OCI-LY7 (cell line): ENCODE results near the gene PHYKPL. TPM values are rescaled to one million over a fixed set of nuclear protein-coding genes. Genes with fewer than 3 reads are reported as not detected.

Source experiments
- BruUV-seq: library from RNA; stranded (reverse); fragments of 400-500 nt; replicated peaks from 2 replicates; lab custom pipeline; 2021; lab: Mats Ljungman, UMichigan
- CTCF ChIA-PET: fragments of 300-600 bp; sonication (Branson Sonifier 250); formaldehyde crosslinking; loops from one replicate; lab custom pipeline; 2022; ENCODE audit warnings: antibody characterized with exemption; ENCODE audit not compliant: unreplicated experiment; lab: Charles Lee
- POLR2A ChIA-PET: fragments of 300-600 bp; sonication (Branson Sonifier 250); formaldehyde crosslinking; loops from one replicate; lab custom pipeline; 2022; ENCODE audit warnings: antibody characterized with exemption; lab: Charles Lee
- DNase-seq: peaks from one replicate; pipeline ENCODE4 v3.0.0-alpha.2; 2015; ENCODE audit warnings: low spot score
- H2AFZ ChIP-seq: fragments of 200-600 bp; sonication (generic), shearing (Covaris generic); 2 replicates; pipeline ENCODE4 v1.6.1; 2014; ENCODE audit warnings: mild to moderate bottlenecking, antibody characterized with exemption, low read length, moderate library complexity
- H3K27ac ChIP-seq: fragments of 200-600 bp; sonication (generic); 2 replicates; pipeline ENCODE4 v1.5.1; 2014; ENCODE audit warnings: mixed run types, low read depth, mild to moderate bottlenecking, moderate library complexity, low read length, inconsistent platforms; ENCODE audit not compliant: poor library complexity, severe bottlenecking
- H3K36me3 ChIP-seq: fragments of 200-600 bp; sonication (generic); 2 replicates; pipeline ENCODE4 v1.6.1; 2014; ENCODE audit warnings: mild to moderate bottlenecking, antibody characterized with exemption, low read length, moderate library complexity, mixed read lengths; ENCODE audit not compliant: insufficient read depth
- H3K4me1 ChIP-seq: fragments of 200-600 bp; sonication (generic); 2 replicates; pipeline ENCODE4 v1.5.1; 2014; ENCODE audit warnings: mild to moderate bottlenecking, low read length; ENCODE audit not compliant: insufficient read depth, poor library complexity, severe bottlenecking
- H3K4me2 ChIP-seq: fragments of 200-600 bp; sonication (generic); 2 replicates; pipeline ENCODE4 v1.6.1; 2014; ENCODE audit warnings: mild to moderate bottlenecking, low read length
- H3K4me3 ChIP-seq: fragments of 200-600 bp; sonication (generic); 2 replicates; pipeline ENCODE4 v1.5.1; 2014; ENCODE audit warnings: mild to moderate bottlenecking, low read depth, low read length; ENCODE audit not compliant: poor library complexity, severe bottlenecking
- H3K79me2 ChIP-seq: fragments of 200-600 bp; sonication (generic); 2 replicates; pipeline ENCODE4 v1.6.1; 2016; ENCODE audit warnings: low read depth, mild to moderate bottlenecking, low read length, moderate library complexity, mixed read lengths; ENCODE audit not compliant: insufficient read depth
- H3K9me2 ChIP-seq: fragments of 200-600 bp; sonication (generic); 2 replicates; pipeline ENCODE4 v1.6.1; 2016; ENCODE audit warnings: mild to moderate bottlenecking, low read length, mixed read lengths; ENCODE audit not compliant: insufficient read depth
- H3K9me3 ChIP-seq: fragments of 200-600 bp; sonication (generic); 2 replicates; pipeline ENCODE4 v1.6.1; 2014; ENCODE audit warnings: mild to moderate bottlenecking, mixed run types, low read length, mixed read lengths
- H4K20me1 ChIP-seq: fragments of 200-600 bp; sonication (generic); 2 replicates; pipeline ENCODE4 v1.6.1; 2014; ENCODE audit warnings: mild to moderate bottlenecking, antibody characterized with exemption, low read length, moderate library complexity, mixed read lengths; ENCODE audit not compliant: insufficient read depth
- EZH2phosphoT487 ChIP-seq: fragments of 200-600 bp; sonication (generic); IDR thresholded peaks from 2 replicates; pipeline ENCODE4 v1.6.1; 2018; ENCODE audit warnings: low read depth, borderline replicate concordance, mild to moderate bottlenecking, mixed run types, antibody characterized with exemption, low read length, moderate library complexity, mixed read lengths
- intact Hi-C: fragments of 100-400 bp; cut with micrococcal nuclease; formaldehyde crosslinking; loops from one replicate; pipeline ENCODE4 v1.10.0; 2022; ENCODE audit not compliant: unreplicated experiment
- total RNA-seq, 2 experiments: library from RNA; depleted of rRNA in 1 of 2; stranded (reverse); fragments of >200 nt in 1 of 2; shearing (Covaris generic) in 1 of 2; gene quantifications; 2 replicates each; pipeline ENCODE4 v1.2.3, GENCODE V29; 2014 to 2022
- TF ChIP-seq, protein P1 (sequence below): fragments of 200-600 bp; sonication (generic); conservative IDR thresholded peaks from 2 replicates; pipeline ENCODE4 v1.5.1; 2014; ENCODE audit warnings: mild to moderate bottlenecking, antibody characterized with exemption, low read length, moderate library complexity, mixed read lengths

The PHYKPL gene
- total RNA-seq, 2 experiments from 2014 or later, result 86.3 to 146 TPM

DNA sequence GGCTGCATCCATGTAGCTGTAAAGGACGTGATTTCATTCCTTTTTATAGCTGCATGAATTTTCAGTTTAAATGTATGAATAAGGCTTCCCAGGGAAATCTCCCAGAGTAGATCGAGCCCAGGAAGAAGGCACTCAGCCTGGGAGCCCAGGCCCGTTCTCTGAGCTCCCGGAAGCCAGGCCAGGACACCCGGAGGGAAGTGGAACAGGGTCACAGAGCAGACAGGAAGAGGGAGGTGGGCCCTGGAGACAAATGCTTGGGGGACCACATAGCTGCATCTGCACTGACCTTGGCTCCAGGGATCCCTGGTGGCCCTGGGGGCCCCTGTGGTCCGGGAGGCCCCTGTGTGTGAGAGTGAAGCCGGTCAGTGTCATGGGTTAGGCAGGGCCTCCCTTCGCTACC lies 19.7 kb upstream of the PHYKPL start:
- no peaks in the 10 kb centered on the region for H3K9me3 ChIP-seq
- CTCF ChIA-PET, result no interaction called here
- H3K4me1 ChIP-seq, result peaks cover 24% of the 10 kb centered on the region
- H4K20me1 ChIP-seq, result no peaks in the 10 kb centered on the region
- POLR2A ChIA-PET, result interaction anchor here (3.1 kb wide), 1 partner anchor 13 kb away, joined by 22 read pairs; no protein-coding TSS in a partner anchor
- peak overlapping the region; percentile 76 for H2AFZ ChIP-seq
- TF ChIP-seq, protein P1, sequence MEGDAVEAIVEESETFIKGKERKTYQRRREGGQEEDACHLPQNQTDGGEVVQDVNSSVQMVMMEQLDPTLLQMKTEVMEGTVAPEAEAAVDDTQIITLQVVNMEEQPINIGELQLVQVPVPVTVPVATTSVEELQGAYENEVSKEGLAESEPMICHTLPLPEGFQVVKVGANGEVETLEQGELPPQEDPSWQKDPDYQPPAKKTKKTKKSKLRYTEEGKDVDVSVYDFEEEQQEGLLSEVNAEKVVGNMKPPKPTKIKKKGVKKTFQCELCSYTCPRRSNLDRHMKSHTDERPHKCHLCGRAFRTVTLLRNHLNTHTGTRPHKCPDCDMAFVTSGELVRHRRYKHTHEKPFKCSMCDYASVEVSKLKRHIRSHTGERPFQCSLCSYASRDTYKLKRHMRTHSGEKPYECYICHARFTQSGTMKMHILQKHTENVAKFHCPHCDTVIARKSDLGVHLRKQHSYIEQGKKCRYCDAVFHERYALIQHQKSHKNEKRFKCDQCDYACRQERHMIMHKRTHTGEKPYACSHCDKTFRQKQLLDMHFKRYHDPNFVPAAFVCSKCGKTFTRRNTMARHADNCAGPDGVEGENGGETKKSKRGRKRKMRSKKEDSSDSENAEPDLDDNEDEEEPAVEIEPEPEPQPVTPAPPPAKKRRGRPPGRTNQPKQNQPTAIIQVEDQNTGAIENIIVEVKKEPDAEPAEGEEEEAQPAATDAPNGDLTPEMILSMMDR, result no peak
- no peak for TF ChIP-seq EZH2phosphoT487
- H3K27ac ChIP-seq, result no peak overlapping the region
- peak; percentile 31 for DNase-seq
- H3K79me2 ChIP-seq, result no peaks in the 10 kb centered on the region
- no TSS peak for BruUV-seq
- peak overlapping the region; percentile 31; the same call in 1 of the 2 replicates for H3K4me2 ChIP-seq
- no peak overlapping the region for H3K4me3 ChIP-seq
- no peaks in the 10 kb centered on the region for H3K36me3 ChIP-seq
- H3K9me2 ChIP-seq, result no peaks in the 10 kb centered on the region
- intact Hi-C loops, result no loop called here

DNA sequence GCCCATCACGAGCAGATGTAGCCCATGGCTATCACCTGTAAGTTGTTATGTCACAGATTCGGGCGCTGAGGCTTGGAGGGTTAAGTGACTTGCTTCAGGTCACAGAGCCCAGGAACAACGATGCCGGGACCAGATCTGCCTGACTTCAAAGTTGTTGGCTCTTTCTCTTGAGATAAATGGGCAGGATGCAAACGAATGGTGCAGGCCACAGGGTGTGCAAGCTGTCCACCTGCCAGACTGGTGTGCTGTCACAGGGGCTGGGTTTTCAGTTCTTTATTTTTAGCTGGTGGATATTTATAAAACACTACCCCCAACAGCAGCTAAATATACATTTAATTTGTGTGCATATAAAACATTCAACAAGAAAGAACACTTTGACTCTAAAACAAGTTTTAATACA lies 17.7 kb upstream of the PHYKPL start:
- Histone ChIP-seq H4K20me1 (no peaks in the 10 kb centered on the region), H3K4me1 (peaks cover 24% of the 10 kb centered on the region), H3K4me3 (no peak overlapping the region), H3K27ac (no peak overlapping the region), H3K36me3 (no peaks in the 10 kb centered on the region), H2AFZ (peak overlapping the region; percentile 18; the same call in 1 of the 2 replicates), H3K4me2 (peak overlapping the region; percentile 26; the same call in 1 of the 2 replicates), H3K9me3 (no peaks in the 10 kb centered on the region), H3K79me2 (no peaks in the 10 kb centered on the region), H3K9me2 (no peaks in the 10 kb centered on the region)
- ChIA-PET CTCF (interaction anchor here (1.2 kb wide), 1 partner anchor 15 kb away, joined by 3 read pairs; no protein-coding TSS in a partner anchor), POLR2A (interaction anchor here (0.6 to 3.1 kb wide), 4 partner anchors 10 to 79 kb away, joined by 3 to 22 read pairs (median 4); no protein-coding TSS in a partner anchor)
- DNase-seq, result peak; percentile 37
- intact Hi-C loops, result no loop called here
- no TSS peak for BruUV-seq
- TF ChIP-seq, protein P1, result no peak
- no peak for TF ChIP-seq EZH2phosphoT487
